Stomach (tissue), 9 donors: ENCODE data around the gene NLRP6. TPM values are rescaled to one million over a fixed set of nuclear protein-coding genes. Genes with fewer than 3 reads are reported as not detected.

Experiments
- DNase-seq, 2 donors: peaks; one replicate each; pipeline versions ENCODE4 v3.0.0 to v3.0.0-alpha.2; 2013 to 2019
- H3K27ac ChIP-seq, 5 donors: fragments of 200-600 bp in 4 of 5; sonication (generic) in 4 of 5; one replicate each; pipeline ENCODE4 v1.5.1; 2013 to 2019; ENCODE audit warnings: mild to moderate bottlenecking in 1 of 5, moderate library complexity in 1 of 5
- H3K27me3 ChIP-seq, 3 donors: fragments of 200-600 bp; sonication (generic); one replicate each; pipeline ENCODE4 v1.5.1; 2017 to 2019; ENCODE audit warnings: mixed run types in 1 of 3
- H3K36me3 ChIP-seq, 4 donors: fragments of 200-600 bp; sonication (generic); 1 replicate in 3 of 4; 2 replicates in 1 of 4; pipeline ENCODE4 v1.5.1; 2016 to 2019
- H3K4me1 ChIP-seq, 4 donors: fragments of 200-600 bp; sonication (generic); one replicate each; pipeline ENCODE4 v1.5.1; 2016 to 2019
- H3K4me3 ChIP-seq, 4 donors: fragments of 200-600 bp; sonication (generic) in 3 of 4; one replicate each; pipeline ENCODE4 v1.5.1; 2016 to 2019; ENCODE audit warnings: mild to moderate bottlenecking in 1 of 4
- H3K9me3 ChIP-seq, 4 donors: fragments of 200-600 bp; sonication (generic); one replicate each; pipeline ENCODE4 v1.5.1; 2016 to 2019
- CTCF ChIP-seq, 7 experiments: fragments of 450-650 bp in 4 of 7; fragments of 200-600 bp in 3 of 7; sonication (generic) in 3 of 7; IDR thresholded peaks; one replicate each; pipeline ENCODE4 v1.5.1; 2016 to 2019; ENCODE audit warnings: antibody characterized with exemption in 7 of 7, control low read depth in 2 of 7, mild to moderate bottlenecking in 1 of 7
- EP300 ChIP-seq: sonication (generic); formaldehyde crosslinking; IDR thresholded peaks from one replicate; pipeline ENCODE4 v1.6.1; 2017; ENCODE audit warnings: antibody characterized with exemption
- POLR2A ChIP-seq, 4 donors: fragments of 450-650 bp; IDR thresholded peaks; one replicate each; pipeline ENCODE4 v1.6.1; 2016; ENCODE audit warnings: antibody characterized with exemption in 4 of 4, control low read depth in 2 of 4, mild to moderate bottlenecking in 1 of 4, moderate library complexity in 1 of 4
- POLR2AphosphoS5 ChIP-seq, 3 donors: sonication (generic); formaldehyde crosslinking; IDR thresholded peaks; one replicate each; pipeline ENCODE4 v1.6.1; 2016; ENCODE audit warnings: antibody characterized with exemption in 3 of 3
- WGBS, 5 donors: extraction: QIAGEN DNeasy Blood & Tissue Kit in 3 of 5; methylation state at CpG; one replicate each; pipeline versions ENCODE4 v1.1.5 to v1.1.7; 2013 to 2018; 5-methylcytosine and 5-hydroxymethylcytosine counted together
- intact Hi-C: fragments of 100-400 bp; cut with DNase I; formaldehyde crosslinking; loops from one replicate; pipeline ENCODE4 v1.15.1; 2023; ENCODE audit warnings: low total_unique reads
- polyA plus RNA-seq, 3 donors: library from polyadenylated mRNA; stranded (reverse); fragments of 200-250 nt; gene quantifications; one replicate each; pipeline ENCODE4 v1.2.3, GENCODE V29; 2013
- total RNA-seq, 5 donors: library from RNA; depleted of rRNA; stranded (reverse); fragments of >200 nt; gene quantifications; one replicate each; pipeline versions ENCODE4 v1.1.0 to v1.2.3, GENCODE V29; 2014 to 2016
- donor health status: healthy with polysubstance abuse.
- donor health status: Bipolar disorder and iron deficiency.
- donor health status: healthy.

The NLRP6 gene
- total and polyA plus RNA-seq, 8 donors = 0.08 to 3.6 (median 0.45) TPM; not detected in 3

DNA sequence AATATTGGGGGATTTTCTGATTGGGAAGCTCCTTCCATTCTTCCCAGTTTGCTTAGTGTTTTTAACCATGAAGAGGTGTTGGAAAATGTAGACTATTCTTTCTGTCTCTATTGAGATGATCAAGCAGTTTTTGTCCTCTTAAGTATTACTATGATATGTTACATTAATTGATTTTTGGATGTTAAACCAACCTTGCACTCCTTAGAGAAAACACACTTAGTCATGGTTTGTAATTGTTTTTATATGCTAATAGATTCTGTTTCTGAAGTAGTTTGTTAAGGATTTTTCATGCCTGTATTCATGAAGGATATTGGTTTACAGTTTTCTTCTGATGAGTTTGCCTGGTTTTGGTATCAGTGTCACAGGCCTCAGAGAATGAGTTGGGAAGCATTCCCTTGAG, 2.0 kb upstream of the NLRP6 start:
- Histone ChIP-seq H3K9me3 (no peaks in the 10 kb centered on the region), H3K4me1 (peaks cover 19 to 29% (median 26%) of the 10 kb centered on the region in 4 donors), H3K27me3 (peaks cover 29 to 54% (median 36%) of the 10 kb centered on the region in 3 donors), H3K4me3 (no peak overlapping the region), H3K27ac (no peak overlapping the region), H3K36me3 (no peaks in the 10 kb centered on the region)
- no peak for DNase-seq
- no peak for TF ChIP-seq POLR2A (IDR thresholded peaks at IDR 0.05)
- TF ChIP-seq EP300 = no peak
- TF ChIP-seq POLR2AphosphoS5 (IDR thresholded peaks at IDR 0.05) = no peak
- TF ChIP-seq CTCF (IDR thresholded peaks at IDR 0.05) = no peak
- intact Hi-C loops = no loop called here

- Histone ChIP-seq H3K4me3 (peak overlapping the region; percentile 17 to 47 (median 42)), H3K27ac (peak overlapping the region in 2 of 5 donors; percentile 23 to 59)
These were observed 1.1 kb downstream of the NLRP6 start for GRCh38 chr11:279040-279965.

GRCh38 chr11:279966-280705, 1.9 kb downstream of the NLRP6 start:
- no peak for TF ChIP-seq EP300
- TF ChIP-seq POLR2A (IDR thresholded peaks at IDR 0.05) = no peak
- TF ChIP-seq POLR2AphosphoS5 (IDR thresholded peaks at IDR 0.05) = no peak
- no peak for TF ChIP-seq CTCF (IDR thresholded peaks at IDR 0.05)
- peak in 1 of 2 donors; percentile 59 for DNase-seq
- Histone ChIP-seq H3K36me3 (no peaks in the 10 kb centered on the region), H3K4me1 (peaks cover 19 to 39% (median 31%) of the 10 kb centered on the region in 4 donors), H3K4me3 (peak overlapping the region; percentile 17 to 47 (median 42)), H3K9me3 (no peaks in the 10 kb centered on the region), H3K27ac (peak overlapping the region in 2 of 5 donors; percentile 23 to 59), H3K27me3 (peaks cover 36 to 77% (median 65%) of the 10 kb centered on the region in 3 donors)
- WGBS, 5 donors = 2 to 10% (median 3%) methylated on average over 7 to 85 of the region's 85 CpGs
- intact Hi-C loops = no loop called here

More at GRCh38 chr11:279040-279965, 1.1 kb downstream of the NLRP6 start:
- H3K27me3 ChIP-seq = peaks cover 36 to 69% (median 60%) of the 10 kb centered on the region in 3 donors
- 11 to 26% (median 17%) methylated on average over 17 to 97 of the region's 97 CpGs for WGBS, 5 donors
- peaks cover 19 to 39% (median 31%) of the 10 kb centered on the region in 4 donors for H3K4me1 ChIP-seq
- TF ChIP-seq POLR2AphosphoS5 (IDR thresholded peaks at IDR 0.05) = peak in 1 of 3 donors; percentile 61
- no peak for TF ChIP-seq CTCF (IDR thresholded peaks at IDR 0.05)
- no peak for TF ChIP-seq POLR2A (IDR thresholded peaks at IDR 0.05)
- no peak for TF ChIP-seq EP300
- no peaks in the 10 kb centered on the region for H3K36me3 ChIP-seq
- no peak for DNase-seq
- intact Hi-C loops = no loop called here
- H3K9me3 ChIP-seq = no peaks in the 10 kb centered on the region
